Measurements from ENCODE around the gene FGR.

The FGR gene

GRCh38 chr1:27575840-27576331 is 59.1 kb downstream of the FGR start:
- peak overlapping the region; percentile 34 for H3K4me3 ChIP-seq (ENCODE audit: low read depth, low read length)
- POLR2A ChIA-PET: interaction anchor here (0.9 to 1.4 kb wide), 2 partner anchors 19 to 28 kb away, joined by 4 to 5 read pairs; partner anchors contain the start of gene AHDC1
- no peak for DNase-seq (ENCODE audit: low read depth, low spot score)
- peak; percentile 15 for TF ChIP-seq CTCF (IDR thresholded peaks at IDR 0.05; ENCODE audit: insufficient read depth, low read length, missing control alignments)
- CTCF ChIA-PET: interaction anchor here (0.6 to 27.5 kb wide), 9 partner anchors 7 to 276 kb away, joined by 3 to 689 read pairs (median 9); partner anchors contain the start of gene AHDC1

GRCh38 chr1:27574871-27575831 is 59.8 kb downstream of the FGR start:
- peak overlapping the region; percentile 34 for H3K4me3 ChIP-seq (ENCODE audit: low read depth, low read length)
- no peak for DNase-seq (ENCODE audit: low read depth, low spot score)
- POLR2A ChIA-PET: interaction anchor here (0.8 to 1.4 kb wide), 5 partner anchors 8 to 37 kb away, joined by 3 to 6 read pairs (median 4); partner anchors contain the start of gene AHDC1
- peak; percentile 37 for TF ChIP-seq CTCF (IDR thresholded peaks at IDR 0.05; ENCODE audit: insufficient read depth, low read length, missing control alignments)
- CTCF ChIA-PET: interaction anchor here (0.6 to 27.5 kb wide), 11 partner anchors 9 to 279 kb away, joined by 3 to 689 read pairs (median 6); partner anchors contain the start of gene AHDC1

- CTCF ChIA-PET: interaction anchor here (1.0 to 27.5 kb wide), 10 partner anchors 8 to 36 kb away, joined by 3 to 689 read pairs (median 10); partner anchors contain the start of gene AHDC1
- DNase-seq (ENCODE audit: low read depth, low spot score): no peak
- no peak overlapping the region for H3K4me3 ChIP-seq (ENCODE audit: low read depth, low read length)
- no peak for TF ChIP-seq CTCF (IDR thresholded peaks at IDR 0.05; ENCODE audit: insufficient read depth, low read length, missing control alignments)
- POLR2A ChIA-PET: interaction anchor here (1.4 kb wide), 2 partner anchors 9 to 20 kb away, joined by 4 to 5 read pairs; no protein-coding TSS in a partner anchor
These were observed 60.8 kb downstream of the FGR start for GRCh38 chr1:27574001-27574781.

- DNase-seq (ENCODE audit: low read depth, low spot score): no peak
- CTCF ChIA-PET: interaction anchor here (1.0 to 27.5 kb wide), 6 partner anchors 8 to 51 kb away, joined by 3 to 689 read pairs (median 14); partner anchors contain the start of gene AHDC1
- POLR2A ChIA-PET: interaction anchor here (0.6 to 0.9 kb wide), 2 partner anchors 11 to 32 kb away, joined by 3 read pairs; partner anchors contain the start of gene AHDC1
- H3K4me3 ChIP-seq (ENCODE audit: low read depth, low read length): no peak overlapping the region
- no peak for TF ChIP-seq CTCF (IDR thresholded peaks at IDR 0.05; ENCODE audit: insufficient read depth, low read length, missing control alignments)
These were observed 62.1 kb downstream of the FGR start for GRCh38 chr1:27572679-27573426.

GRCh38 chr1:27572019-27572678 is 62.8 kb downstream of the FGR start:
- no peak overlapping the region for H3K4me3 ChIP-seq (ENCODE audit: low read depth, low read length)
- no peak for TF ChIP-seq CTCF (IDR thresholded peaks at IDR 0.05; ENCODE audit: insufficient read depth, low read length, missing control alignments)
- no peak for DNase-seq (ENCODE audit: low read depth, low spot score)
- ChIA-PET POLR2A (interaction anchor here (0.6 to 0.9 kb wide), 2 partner anchors 10 to 32 kb away, joined by 3 read pairs; partner anchors contain the start of gene AHDC1), CTCF (interaction anchor here (1.3 to 27.5 kb wide), 6 partner anchors 7 to 169 kb away, joined by 3 to 689 read pairs (median 14); partner anchors contain the start of gene AHDC1)

Data from AG04449 (cell line).